ENCODE results near the gene OPRD1.

- TF ChIP-seq POLR2A (IDR thresholded peaks at IDR 0.05) (no peak), CTCF (IDR thresholded peaks at IDR 0.05) (no peak)
These were observed 29.1 kb downstream of the OPRD1 start for GRCh38 chr1:28840928-28841544.
